AG10803 (cell line): ENCODE results near the gene CLEC17A.
A peak's percentile ranks its signal among the peaks of the same experiment; 100 is the strongest.
"Not testable (repeated sequence)": the region's sequence is repeated elsewhere in the genome, so short reads cannot be mapped to it uniquely, and the experiment has no call there.

Experiments
- DNase-seq: peaks from one replicate; pipeline ENCODE4 v3.0.0; 2010; ENCODE audit warnings: low read depth
- H3K4me3 ChIP-seq: 2 replicates; pipeline ENCODE4 v1.5.1; 2011; ENCODE audit warnings: mild to moderate bottlenecking, low read length, control low read depth
- TF ChIP-seq, protein P1 (sequence below): conservative IDR thresholded peaks from 2 replicates; pipeline ENCODE4 v1.5.1; 2011; ENCODE audit warnings: mild to moderate bottlenecking, low read length, control low read depth, inconsistent platforms

Gene CLEC17A, protein sequence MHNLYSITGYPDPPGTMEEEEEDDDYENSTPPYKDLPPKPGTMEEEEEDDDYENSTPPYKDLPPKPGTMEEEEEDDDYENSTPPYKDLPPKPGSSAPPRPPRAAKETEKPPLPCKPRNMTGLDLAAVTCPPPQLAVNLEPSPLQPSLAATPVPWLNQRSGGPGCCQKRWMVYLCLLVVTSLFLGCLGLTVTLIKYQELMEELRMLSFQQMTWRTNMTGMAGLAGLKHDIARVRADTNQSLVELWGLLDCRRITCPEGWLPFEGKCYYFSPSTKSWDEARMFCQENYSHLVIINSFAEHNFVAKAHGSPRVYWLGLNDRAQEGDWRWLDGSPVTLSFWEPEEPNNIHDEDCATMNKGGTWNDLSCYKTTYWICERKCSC

DNA sequence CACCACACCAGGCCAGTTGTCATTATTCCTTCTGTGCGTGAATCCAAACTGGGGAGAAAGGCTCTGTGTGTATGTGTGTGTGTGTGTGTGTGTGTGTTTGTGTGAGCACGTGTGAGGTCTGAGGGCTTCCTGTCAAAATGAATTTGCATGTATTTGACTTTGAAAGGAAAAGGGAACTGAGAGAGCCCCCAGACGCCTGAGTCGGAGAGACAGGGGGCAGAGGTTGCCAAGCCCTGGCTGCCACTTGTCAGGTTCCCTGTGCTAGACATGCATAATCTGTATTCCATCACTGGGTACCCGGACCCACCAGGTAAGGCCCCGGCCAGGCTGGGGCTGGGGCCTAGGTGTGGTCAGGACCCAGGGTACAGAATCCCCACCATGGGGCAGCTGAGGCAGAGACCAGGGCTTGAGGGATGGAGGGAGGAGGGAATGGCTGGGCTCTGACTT, at the start of gene CLEC17A:
CLEC17A (plus strand) TSS at position 191 of the 447 bp plus-strand sequence; CDS start at position 268, 77 bp downstream.
- no peak for DNase-seq
- H3K4me3 ChIP-seq, result no peak within 1 kb of the TSS
- TF ChIP-seq, protein P1, sequence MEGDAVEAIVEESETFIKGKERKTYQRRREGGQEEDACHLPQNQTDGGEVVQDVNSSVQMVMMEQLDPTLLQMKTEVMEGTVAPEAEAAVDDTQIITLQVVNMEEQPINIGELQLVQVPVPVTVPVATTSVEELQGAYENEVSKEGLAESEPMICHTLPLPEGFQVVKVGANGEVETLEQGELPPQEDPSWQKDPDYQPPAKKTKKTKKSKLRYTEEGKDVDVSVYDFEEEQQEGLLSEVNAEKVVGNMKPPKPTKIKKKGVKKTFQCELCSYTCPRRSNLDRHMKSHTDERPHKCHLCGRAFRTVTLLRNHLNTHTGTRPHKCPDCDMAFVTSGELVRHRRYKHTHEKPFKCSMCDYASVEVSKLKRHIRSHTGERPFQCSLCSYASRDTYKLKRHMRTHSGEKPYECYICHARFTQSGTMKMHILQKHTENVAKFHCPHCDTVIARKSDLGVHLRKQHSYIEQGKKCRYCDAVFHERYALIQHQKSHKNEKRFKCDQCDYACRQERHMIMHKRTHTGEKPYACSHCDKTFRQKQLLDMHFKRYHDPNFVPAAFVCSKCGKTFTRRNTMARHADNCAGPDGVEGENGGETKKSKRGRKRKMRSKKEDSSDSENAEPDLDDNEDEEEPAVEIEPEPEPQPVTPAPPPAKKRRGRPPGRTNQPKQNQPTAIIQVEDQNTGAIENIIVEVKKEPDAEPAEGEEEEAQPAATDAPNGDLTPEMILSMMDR, result no peak

DNA sequence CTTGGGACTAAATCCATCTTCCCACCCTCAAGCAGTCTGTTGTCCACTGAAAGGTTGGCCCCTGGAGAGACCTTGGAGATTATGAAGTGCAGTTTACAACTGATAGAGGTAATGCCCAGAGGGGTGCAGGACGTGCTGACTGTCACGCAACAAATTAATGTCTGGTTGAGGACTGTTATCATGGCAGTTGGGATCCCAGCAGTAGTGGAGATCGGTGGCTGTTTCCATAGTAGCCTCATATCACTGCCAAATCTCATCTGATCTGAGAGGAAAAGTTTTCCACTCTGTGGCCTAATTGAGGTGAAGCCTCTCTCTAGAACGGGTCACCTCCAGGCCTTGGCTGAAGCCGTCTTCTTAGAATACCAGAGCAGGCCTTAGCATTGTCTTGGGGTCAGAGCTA, 49.4 kb upstream of the CLEC17A start:
- TF ChIP-seq, protein P1, result no peak
- H3K4me3 ChIP-seq, result no peak overlapping the region
- DNase-seq, result no peak

DNA sequence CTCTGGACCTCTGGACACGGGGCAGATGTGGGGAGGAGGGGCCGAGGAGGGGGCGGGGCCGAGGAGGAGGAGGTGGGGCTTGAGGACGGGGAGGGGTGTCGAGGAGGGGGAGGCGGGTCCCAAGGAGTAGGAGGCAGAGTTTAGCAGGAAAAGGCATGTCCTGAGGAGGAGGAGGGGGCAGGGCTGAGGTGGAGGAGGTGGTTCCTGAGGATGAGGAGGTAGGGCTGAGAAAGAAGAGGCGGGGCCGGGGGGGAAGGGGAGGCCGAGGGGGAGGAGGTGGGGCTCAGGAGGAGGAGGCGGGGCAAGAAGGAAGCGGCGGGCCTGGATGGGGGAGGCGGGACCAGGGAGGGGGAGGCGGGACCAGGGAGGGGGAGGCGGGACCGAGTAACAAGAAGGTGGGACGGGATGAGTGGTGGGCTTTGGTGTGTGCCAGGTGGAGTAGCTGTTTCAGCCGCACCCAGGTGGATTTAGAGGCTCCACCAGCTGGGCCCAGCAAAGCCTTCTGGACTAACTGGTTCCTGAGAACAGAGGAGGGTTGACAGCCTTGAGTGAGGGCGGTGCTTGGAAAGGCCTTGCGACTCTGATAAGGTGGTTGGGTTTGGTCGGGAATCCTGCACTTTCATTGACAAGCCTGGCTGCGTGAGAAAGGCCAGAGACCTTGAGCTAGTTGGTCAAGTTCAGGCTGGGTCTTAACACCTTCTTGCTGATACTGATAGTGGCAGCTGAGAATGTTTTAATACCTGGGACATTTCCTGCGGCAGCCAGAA, 45.8 kb upstream of the CLEC17A start:
- no peak overlapping the region for H3K4me3 ChIP-seq
- peak; percentile 40 for DNase-seq
- TF ChIP-seq, protein P1, result no peak

DNA sequence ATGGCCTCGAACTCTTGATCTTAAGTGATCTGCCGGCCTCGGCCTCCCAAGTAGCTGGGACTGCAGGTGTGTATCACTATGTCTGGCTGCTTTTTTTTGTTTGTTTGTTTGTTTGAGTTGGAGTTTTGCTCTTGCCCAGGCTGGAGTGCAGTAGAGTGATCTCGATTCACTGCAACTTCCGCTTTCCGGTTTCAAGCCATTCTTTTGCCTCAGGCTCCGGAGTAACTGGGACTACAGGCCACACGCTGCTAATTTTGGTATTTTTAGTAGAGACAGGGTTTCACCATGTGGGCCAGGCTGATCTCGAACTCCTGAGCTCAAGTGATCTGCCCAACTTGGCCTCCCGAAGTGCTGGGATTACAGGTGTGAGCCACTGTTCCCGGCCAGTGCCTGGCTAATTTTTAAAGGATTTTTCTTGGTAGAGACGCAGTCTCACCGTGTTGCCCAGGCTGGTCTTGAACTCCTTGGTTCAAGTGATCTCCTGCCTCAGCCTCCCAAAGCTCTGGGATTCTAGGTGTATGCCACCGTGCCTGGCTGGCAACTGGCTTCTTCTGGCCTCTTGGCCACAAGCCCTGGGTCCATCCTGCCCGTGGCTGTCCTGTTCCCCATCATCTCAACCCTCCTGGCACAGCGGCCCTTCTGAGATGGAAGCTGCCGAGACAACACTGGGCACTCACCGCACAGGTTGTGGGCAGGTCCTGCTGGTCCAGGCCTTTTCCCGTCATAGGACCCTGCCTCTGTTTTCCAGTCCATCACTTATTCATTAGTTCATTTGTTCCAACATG, 42.0 kb upstream of the CLEC17A start:
- H3K4me3 ChIP-seq, result no peak overlapping the region
- DNase-seq, result no peak
- TF ChIP-seq, protein P1, result no peak

DNA sequence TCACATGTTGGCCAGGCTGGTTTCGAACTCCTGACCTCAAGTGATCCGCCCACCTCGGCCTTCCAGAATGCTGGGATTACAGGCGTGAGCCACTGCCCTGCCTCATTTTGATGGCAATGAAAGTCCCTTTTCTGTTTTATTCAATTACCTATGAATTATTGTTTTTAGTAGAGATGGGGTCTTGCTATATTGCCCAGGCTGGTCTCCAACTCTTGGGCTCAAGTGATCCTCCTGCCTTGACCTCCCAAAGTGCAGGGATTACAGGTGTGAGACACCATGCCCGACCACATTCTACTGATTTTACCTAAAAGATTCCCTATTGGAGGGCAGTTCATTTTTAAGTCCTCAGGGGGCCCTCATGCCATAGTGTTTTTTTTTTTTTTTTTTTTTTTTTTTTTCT, 40.9 kb upstream of the CLEC17A start:
- not testable (repeated sequence) for DNase-seq, H3K4me3 ChIP-seq

DNA sequence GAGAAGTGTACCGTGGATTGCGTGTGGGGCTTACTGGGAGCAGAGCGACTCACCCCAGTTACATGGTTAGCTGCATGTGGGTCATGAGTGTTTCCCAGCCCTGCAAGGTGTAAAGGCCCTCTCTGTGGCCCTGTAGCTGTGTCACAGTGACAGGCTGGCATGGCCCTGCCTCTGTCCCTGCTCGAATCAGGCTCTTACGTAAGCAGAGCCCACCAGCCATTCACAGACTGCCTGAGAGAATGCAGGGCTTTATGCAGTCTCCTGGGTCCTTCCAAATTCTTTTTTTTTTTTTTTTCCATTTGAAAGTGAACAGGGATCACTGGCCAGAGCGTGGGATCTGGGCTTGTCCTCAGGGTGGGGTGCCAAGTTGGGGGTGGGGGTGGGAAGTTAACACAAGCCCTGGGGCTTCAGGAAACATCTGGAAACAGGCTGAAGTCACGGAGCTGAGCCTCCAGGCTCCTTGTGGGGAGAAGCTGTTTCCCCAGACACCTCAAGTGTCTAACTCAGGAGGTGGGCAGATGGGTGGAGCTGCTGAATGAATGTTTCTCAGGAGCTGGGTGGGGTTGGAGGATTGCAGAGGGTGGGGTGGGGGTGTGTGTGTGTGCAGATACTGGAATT, 40.1 kb upstream of the CLEC17A start:
- no peak overlapping the region for H3K4me3 ChIP-seq
- TF ChIP-seq, protein P1, result no peak
- peak; percentile 67 for DNase-seq

DNA sequence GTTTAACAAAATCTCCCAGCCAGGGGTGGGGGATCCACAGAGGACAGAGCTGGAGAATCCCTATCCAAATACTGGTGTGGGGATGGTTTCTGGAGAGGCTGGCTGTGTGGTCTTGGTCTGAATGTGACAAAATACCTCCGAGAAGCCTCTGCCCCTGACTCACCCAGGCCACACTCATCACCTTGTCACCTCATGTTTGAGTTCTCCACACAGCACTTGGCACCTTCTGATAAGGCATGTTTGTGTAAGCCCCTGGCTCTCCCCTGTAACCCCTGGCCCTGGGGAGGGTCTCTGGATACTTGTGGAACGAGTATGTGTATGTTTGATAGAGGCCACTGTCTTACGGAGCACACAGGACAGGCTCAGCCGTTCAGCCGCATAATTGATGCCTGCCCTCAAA, 38.8 kb upstream of the CLEC17A start:
- H3K4me3 ChIP-seq, result no peak overlapping the region
- TF ChIP-seq, protein P1, result no peak
- no peak for DNase-seq
